Right cardiac atrium (tissue), 5 donors: ENCODE measurements around the gene LYSMD1. TPM values are rescaled to one million over a fixed set of nuclear protein-coding genes. Genes with fewer than 3 reads are reported as not detected.
"Not testable (repeated sequence)": the region's sequence is repeated elsewhere in the genome, so short reads cannot be mapped to it uniquely, and the experiment has no call there.

ENCODE experiments used
- ATAC-seq, 2 donors: fragments of 200-7000 bp; cut with Tn5 transposase; one replicate each; pipeline versions ENCODE4 v1.8.0 to v1.9.1; 2020; ENCODE audit warnings: moderate library complexity in 2 of 2, mild to moderate bottlenecking in 1 of 2
- DNase-seq, 3 donors: peaks; one replicate each; pipeline ENCODE4 v3.0.0-alpha.2; 2020
- H3K27ac ChIP-seq: one replicate; pipeline ENCODE4 v1.5.1; 2013; ENCODE audit warnings: mild to moderate bottlenecking, low read length, control low read depth, moderate library complexity
- H3K27me3 ChIP-seq: one replicate; pipeline ENCODE4 v1.6.1; 2013; ENCODE audit not compliant: control insufficient read depth, insufficient read depth
- H3K4me1 ChIP-seq: one replicate; pipeline ENCODE4 v1.6.1; 2013; ENCODE audit warnings: low read length; ENCODE audit not compliant: control insufficient read depth, insufficient read depth
- H3K4me3 ChIP-seq: one replicate; pipeline ENCODE4 v1.5.1; 2013; ENCODE audit warnings: low read length, control low read depth
- H3K9me3 ChIP-seq: one replicate; pipeline ENCODE4 v1.6.1; 2013; ENCODE audit warnings: low read length; ENCODE audit not compliant: control insufficient read depth
- WGBS: extraction: QIAGEN DNeasy Blood & Tissue Kit; methylation state at CpG from one replicate; pipeline ENCODE4 v1.1.7; 2013; 5-methylcytosine and 5-hydroxymethylcytosine counted together
- intact Hi-C, 4 donors: fragments of 100-400 bp; cut with DNase I; formaldehyde crosslinking; loops; one replicate each; pipeline versions ENCODE4 v1.11.0 to v1.14.0; 2022 to 2023
- polyA plus RNA-seq: library from polyadenylated mRNA; stranded (reverse); fragments of 200-250 nt; gene quantifications from one replicate; pipeline ENCODE4 v1.2.3, GENCODE V29; 2013
- total RNA-seq, 4 donors: library from RNA; stranded (reverse); fragmentation: NEBNext Ultra II Directional; extraction: Animal tissue kit (Norgen Biotek cat#: 25700); gene quantifications; one replicate each; pipeline ENCODE4 v1.2.1, GENCODE V29; 2021
- donor health status: healthy with polysubstance abuse.
- donor health status: DM: no; HTN: yes; CAD: no.
- donor health status: DM: no; HTN: no; CAD: no.
- donor health status: DM: no; HTN: yes; CAD: no; lungs with severe emphysema.
- donor health status: DM: yes; HTN: yes; CAD: no.

The LYSMD1 gene
- total and polyA plus RNA-seq, 5 donors = 8.5 to 16.5 (median 15.0) TPM

DNA sequence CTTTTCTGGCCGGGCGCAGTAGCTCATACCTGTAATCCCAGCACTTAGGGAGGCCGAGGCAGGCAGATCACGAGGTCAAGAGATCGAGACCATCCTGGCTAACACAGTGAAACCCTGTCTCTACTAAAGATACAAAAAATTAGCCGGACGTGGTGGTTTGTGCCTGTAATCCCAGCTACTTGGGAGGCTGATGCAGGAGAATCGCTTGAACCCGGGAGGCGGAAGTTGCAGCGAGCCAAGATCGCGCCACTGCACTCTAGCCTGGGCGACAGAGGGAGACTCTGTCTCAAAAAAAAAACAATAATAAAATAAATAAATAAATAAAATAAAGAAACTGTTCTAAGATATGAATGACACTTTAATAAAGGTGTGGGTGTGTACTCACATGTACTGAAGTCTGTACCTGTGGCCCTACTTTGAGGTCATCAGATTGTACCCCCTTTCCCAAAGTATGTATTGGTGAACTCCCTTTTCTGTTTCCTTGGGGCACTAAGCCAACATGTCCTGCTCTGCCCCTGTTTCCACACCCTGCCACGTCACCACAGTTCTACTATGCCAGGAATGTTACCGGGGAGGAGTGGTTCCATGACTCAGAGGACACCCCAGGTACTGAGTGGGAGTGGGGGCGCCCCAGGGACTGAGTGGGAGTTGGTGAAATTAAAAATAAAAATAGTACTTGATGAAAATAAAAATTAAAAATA is 29.3 kb upstream of the LYSMD1 start:
- peak in 2 of 3 donors; percentile 68 to 69 for DNase-seq
- intact Hi-C loops = loop anchor here in 2 of 4 donors (5.0 kb wide), 1 partner anchor 57 kb away; the partner anchor contains the start of gene PSMD4 (in 2 of the 2)
- H3K4me3 ChIP-seq, H3K27ac ChIP-seq, H3K9me3 ChIP-seq, H3K27me3 ChIP-seq, H3K4me1 ChIP-seq: not testable (repeated sequence)
- WGBS = 70% methylated on average over 17 of the region's 17 CpGs
- peak in 1 of 2 donors; percentile 48 for ATAC-seq

DNA sequence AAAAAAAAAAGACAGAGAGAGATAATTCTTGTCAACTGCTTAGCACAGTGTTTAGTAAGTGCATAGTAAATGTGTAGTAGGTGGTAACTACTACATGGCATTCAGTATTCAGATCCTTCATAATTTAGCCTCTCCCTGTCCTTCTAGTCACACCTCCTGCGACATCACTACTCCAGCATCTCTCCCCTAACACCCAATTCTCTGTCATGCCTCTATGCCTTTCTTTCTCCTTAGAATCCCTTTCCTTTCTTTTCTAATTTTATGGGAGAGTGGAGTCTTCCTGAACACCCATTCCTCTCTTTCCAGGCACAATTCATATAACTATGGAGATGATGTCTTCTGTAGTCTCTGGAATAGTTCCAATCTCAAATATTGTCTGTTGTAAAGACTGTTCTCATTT is 28.2 kb upstream of the LYSMD1 start:
- DNase-seq (no peak), ATAC-seq (no peak)
- H3K27me3 ChIP-seq = no peaks in the 10 kb centered on the region
- no peak overlapping the region for H3K27ac ChIP-seq
- WGBS = 88% methylated on average over 1 of the region's 1 CpG
- H3K9me3 ChIP-seq = no peaks in the 10 kb centered on the region
- no peaks in the 10 kb centered on the region for H3K4me1 ChIP-seq
- intact Hi-C loops = no loop called here
- no peak overlapping the region for H3K4me3 ChIP-seq

DNA sequence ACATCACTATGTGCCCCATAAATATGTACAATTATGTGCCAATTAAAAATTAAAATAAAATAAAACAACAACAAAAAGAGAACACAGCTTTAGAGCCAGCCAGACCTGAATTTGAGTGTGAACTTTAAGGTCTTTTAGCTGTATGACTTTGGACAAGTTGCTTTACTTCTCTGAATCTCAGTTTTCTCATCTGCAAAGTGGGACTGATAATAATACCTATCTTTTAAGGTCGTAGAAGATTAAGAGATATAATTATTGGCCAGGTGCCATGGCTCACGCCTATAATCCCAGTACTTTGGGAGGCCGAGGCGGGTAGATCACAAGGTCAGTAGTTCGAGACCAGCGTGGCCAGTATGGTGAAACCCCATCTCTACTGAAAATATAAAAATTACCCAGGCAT is 27.6 kb upstream of the LYSMD1 start:
- no peak overlapping the region for H3K4me3 ChIP-seq
- no peaks in the 10 kb centered on the region for H3K4me1 ChIP-seq
- DNase-seq = no peak
- no peaks in the 10 kb centered on the region for H3K27me3 ChIP-seq
- no peak overlapping the region for H3K27ac ChIP-seq
- 70% methylated on average over 6 of the region's 6 CpGs for WGBS
- ATAC-seq = no peak
- H3K9me3 ChIP-seq = no peaks in the 10 kb centered on the region
- intact Hi-C loops = no loop called here

DNA sequence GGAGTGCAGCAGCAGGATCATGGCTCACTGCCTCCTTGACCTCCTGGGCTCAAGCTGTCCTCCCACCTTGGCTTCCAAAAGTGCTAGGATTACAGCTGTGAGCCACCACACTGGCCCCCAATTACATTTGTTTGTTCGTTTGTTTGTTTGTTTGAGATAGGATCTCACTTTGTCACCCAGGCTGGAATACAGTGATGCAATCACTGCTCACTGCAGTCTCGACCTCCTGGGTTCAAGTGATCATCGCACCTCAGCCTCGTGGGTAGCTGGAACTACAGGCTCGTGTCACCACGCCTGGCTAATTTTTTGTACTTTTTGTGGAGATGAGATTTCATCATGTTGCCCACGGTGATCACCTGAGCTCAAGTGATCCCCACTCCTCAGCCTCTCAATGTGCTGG is 26.3 kb upstream of the LYSMD1 start:
- 80% methylated on average over 7 of the region's 7 CpGs for WGBS

DNA sequence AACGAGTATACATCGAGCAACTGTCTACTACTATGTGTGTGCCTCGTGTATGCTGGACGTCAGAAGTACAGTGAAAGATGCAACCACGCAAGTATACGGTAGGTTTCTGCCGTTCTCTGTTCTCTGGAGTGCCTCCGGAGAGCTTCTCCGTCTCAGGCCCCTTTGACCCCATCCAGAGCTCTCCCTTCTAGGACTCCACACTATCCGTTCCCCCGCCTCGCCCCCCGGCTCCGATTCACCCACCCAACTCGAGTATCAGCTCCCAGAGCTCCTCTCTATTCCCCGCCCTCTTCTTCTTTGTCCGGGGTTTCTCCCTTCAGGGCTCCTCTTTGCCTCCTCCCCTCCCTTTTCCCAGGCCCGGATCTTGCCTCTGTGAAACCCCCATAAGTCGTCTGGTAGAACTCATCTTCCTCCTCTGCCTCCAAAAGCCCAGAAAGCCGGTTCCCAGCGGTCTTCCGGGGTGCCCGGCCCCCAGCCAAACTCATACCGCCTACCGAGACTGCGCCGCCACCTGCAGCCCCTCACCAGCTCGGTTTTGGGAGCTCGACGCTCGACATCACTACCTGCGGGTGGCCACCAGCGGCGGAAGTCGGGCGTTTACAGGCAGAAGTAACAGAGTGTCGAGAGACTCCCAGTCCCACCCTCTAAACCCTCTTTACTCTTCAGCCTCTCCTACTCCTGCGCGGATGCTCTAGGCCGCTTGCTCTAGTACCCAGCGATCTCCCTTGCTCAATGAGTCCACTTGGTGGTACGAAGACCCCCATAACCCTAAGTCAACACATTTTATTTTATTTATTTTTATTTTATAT is 24.1 kb upstream of the LYSMD1 start, which contains the start of gene VPS72:
TSS of gene VPS72 (minus strand) at position 561 of the 809 bp plus-strand sequence. CDS start at position 485, 76 bp downstream.
- Histone ChIP-seq H3K9me3 (no peaks in the 10 kb centered on the region), H3K27ac (peak within 1 kb of the TSS; percentile 44), H3K27me3 (no peaks in the 10 kb centered on the region), H3K4me1 (no peaks in the 10 kb centered on the region), H3K4me3 (peak within 1 kb of the TSS; percentile 95)
- ATAC-seq (peak; percentile 97), DNase-seq (peak; percentile 84 to 91 (median 91))
- intact Hi-C loops = no loop called here
- WGBS = under 1% methylated on average over 42 of the region's 42 CpGs

More for the DNA sequence above, 26.3 kb upstream of the LYSMD1 start:
- DNase-seq (no peak), ATAC-seq (no peak)
- Histone ChIP-seq H3K4me1 (no peaks in the 10 kb centered on the region), H3K27ac (no peak overlapping the region), H3K27me3 (no peaks in the 10 kb centered on the region), H3K9me3 (no peaks in the 10 kb centered on the region), H3K4me3 (no peak overlapping the region)
- intact Hi-C loops = no loop called here

DNA sequence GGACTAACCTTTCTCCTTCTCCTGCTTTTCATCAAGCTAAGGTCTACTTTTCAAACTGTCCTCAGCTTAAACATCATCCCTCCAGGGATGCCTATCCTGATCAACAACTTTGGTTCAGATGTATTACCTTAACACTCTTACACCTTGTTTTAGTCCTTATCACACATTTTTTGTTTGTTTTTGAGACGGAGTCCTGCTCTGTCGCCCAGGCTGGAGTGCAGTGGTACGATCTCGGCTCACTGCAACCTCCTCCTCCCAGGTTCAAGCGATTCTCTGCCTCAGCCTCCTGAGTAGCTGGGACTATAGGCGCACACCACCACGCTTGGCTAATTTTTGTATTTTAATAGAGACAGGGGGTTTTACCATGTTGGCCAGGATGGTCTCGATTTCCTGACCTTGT is 23.0 kb upstream of the LYSMD1 start:
- H3K27ac ChIP-seq, H3K4me3 ChIP-seq, H3K4me1 ChIP-seq, H3K9me3 ChIP-seq, ATAC-seq, DNase-seq, H3K27me3 ChIP-seq, intact Hi-C loops: not testable (repeated sequence)
- 75% methylated on average over 8 of the region's 8 CpGs for WGBS

DNA sequence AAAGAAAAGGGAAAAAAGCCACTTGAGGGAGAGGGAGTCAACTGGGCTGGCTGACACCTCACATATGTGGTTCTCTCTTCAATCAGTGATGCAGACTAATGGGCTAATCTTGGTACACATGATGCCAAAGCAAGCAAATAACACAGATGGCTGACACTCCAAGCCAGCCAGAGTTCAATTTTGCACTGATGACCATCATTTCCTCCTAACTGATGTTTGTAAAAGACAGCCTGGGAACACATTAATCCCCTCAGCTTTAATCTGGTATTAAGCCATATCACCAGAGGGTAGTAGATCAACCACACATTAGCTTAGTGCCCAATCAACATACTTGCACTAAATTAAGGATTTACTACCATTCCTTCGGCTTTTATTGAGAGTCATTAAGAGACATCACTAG is 21.5 kb upstream of the LYSMD1 start:
- ATAC-seq = no peak
- Histone ChIP-seq H3K27ac (no peak overlapping the region), H3K27me3 (no peaks in the 10 kb centered on the region), H3K9me3 (no peaks in the 10 kb centered on the region), H3K4me1 (no peaks in the 10 kb centered on the region), H3K4me3 (no peak overlapping the region)
- intact Hi-C loops = no loop called here
- WGBS = 86% methylated on average over 1 of the region's 1 CpG
- no peak for DNase-seq

DNA sequence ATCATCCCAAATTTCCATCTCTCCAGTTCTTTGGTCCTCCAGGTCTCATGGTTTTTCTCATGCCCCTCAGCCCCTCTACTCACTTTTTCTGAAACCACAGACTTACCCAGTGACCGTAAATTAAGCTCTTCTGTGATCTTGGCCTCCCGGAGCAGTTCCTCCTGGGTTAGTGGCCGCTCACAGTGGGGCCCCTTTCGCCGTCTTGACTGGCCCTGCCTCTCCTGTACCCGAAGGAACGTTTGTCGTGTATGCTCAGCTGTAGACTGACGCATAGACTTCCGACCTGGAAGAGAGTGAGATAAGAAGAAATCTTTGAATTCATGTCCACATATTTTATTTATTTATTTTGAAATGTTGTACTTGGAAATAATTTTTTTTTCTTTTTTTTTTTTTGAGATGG is 18.5 kb upstream of the LYSMD1 start:
- H3K9me3 ChIP-seq = no peaks in the 10 kb centered on the region
- H3K4me1 ChIP-seq = no peaks in the 10 kb centered on the region
- ATAC-seq (no peak), DNase-seq (no peak)
- no peak overlapping the region for H3K4me3 ChIP-seq
- no peaks in the 10 kb centered on the region for H3K27me3 ChIP-seq
- intact Hi-C loops = no loop called here
- 93% methylated on average over 10 of the region's 10 CpGs for WGBS
- no peak overlapping the region for H3K27ac ChIP-seq

DNA sequence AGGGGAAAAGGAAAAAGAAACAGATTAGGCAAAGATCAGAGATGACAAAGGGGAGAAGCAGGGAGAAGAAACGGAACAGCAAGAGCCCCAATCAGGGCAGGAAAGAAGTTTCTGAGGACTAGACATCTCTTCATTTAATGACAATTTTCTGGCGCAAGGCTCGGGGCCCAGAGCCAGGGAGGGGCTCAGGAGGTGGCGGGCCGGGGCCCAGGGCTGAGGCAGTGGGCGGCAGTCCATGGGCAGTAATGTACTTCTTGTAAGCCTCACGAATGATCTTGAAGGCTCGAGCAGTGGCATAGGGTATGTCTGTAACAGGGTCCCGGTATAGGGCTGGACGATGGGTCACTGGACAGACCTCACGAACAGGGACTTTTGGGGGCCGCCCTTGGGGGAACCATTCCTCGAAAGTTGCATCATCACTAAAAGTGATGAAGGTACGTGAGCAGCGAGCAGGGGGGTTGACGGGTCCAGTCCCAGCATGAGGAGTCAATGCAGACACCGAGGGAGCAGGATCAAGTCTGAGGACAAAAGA is 10.9 kb upstream of the LYSMD1 start:
- Histone ChIP-seq H3K4me1 (no peaks in the 10 kb centered on the region), H3K4me3 (no peak overlapping the region), H3K9me3 (no peaks in the 10 kb centered on the region), H3K27me3 (no peaks in the 10 kb centered on the region), H3K27ac (no peak overlapping the region)
- no peak for DNase-seq
- 92% methylated on average over 17 of the region's 17 CpGs for WGBS
- intact Hi-C loops = no loop called here
- ATAC-seq = no peak

DNA sequence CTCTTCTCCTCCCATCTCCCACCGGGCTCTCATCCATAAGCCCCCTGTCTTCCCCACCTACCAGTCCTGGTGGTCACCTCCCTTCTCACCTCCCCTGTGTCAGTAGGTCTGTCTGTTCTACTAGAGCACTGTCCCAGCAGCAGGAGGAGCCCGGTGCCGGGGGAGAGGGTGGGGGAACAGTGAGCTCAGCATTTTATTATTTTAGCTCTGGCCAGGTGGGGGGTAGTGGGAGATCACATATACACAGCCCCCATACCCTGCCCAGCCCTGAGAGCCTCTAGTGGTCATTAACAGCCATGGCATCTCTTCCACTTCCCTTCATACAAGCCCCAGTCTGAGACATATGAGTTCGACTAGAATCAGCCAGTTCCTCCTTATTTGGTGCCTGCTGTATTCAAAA is 10.2 kb upstream of the LYSMD1 start, which contains the start of gene TMOD4:
TSS of gene TMOD4 (minus strand) at position 119 of the 400 bp plus-strand sequence. CDS start 1,106 bp downstream, outside the sequence.
- intact Hi-C loops = no loop called here
- H3K9me3 ChIP-seq = no peaks in the 10 kb centered on the region
- no peak within 1 kb of the TSS for H3K4me3 ChIP-seq
- no peaks in the 10 kb centered on the region for H3K27me3 ChIP-seq
- ATAC-seq (peak; percentile 30 to 34), DNase-seq (no peak)
- H3K4me1 ChIP-seq = no peaks in the 10 kb centered on the region
- 50% methylated on average over 4 of the region's 4 CpGs for WGBS
- H3K27ac ChIP-seq = no peak within 1 kb of the TSS
